HT-29 (cell line): ENCODE measurements around the gene COX7A2L. TPM values are rescaled to one million over a fixed set of nuclear protein-coding genes. Genes with fewer than 3 reads are reported as not detected.
"Not testable (repeated sequence)": the region's sequence is repeated elsewhere in the genome, so short reads cannot be mapped to it uniquely, and the experiment has no call there.

Experiments
- DNase-seq: peaks from one replicate; pipeline ENCODE4 v3.0.0-alpha.2; 2015; ENCODE audit warnings: low spot score
- total RNA-seq: library from RNA; depleted of rRNA; stranded (reverse); fragments of >200 nt; shearing (Covaris generic); gene quantifications from 2 replicates; pipeline ENCODE4 v1.2.3, GENCODE V29; 2014; rRNA removed

The COX7A2L gene, protein sequence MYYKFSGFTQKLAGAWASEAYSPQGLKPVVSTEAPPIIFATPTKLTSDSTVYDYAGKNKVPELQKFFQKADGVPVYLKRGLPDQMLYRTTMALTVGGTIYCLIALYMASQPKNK
- 89.7 and 93.1 TPM in 2 replicates for total RNA-seq

GRCh38 chr2:42360890-42361727 lies at the start of gene COX7A2L:
Gene COX7A2L (minus strand): TSS chr2:42361217. CDS start chr2:42361161, 56 bp downstream.
- peak; percentile 97 for DNase-seq

DNA sequence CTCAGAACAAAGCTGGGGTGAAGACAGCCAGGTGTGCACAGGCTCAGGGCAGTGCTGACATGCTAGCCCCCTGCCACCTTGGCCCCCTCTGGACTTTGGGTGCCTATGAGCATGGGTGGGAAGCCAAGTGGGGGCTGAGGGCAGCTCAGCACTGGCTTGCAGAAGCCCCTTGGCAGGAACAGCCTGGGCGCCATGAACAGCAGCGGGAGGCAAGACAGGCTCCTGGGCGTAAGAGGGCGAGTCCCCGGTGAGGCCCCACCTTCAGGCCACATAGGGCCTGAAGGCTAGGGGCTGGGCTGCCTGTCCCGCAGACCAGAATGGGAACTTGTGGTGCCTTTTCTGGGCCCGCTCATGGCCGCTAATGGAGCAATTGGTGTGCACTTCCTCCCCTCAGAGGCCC lies 47.0 kb upstream of the COX7A2L start:
- no peak for DNase-seq

DNA sequence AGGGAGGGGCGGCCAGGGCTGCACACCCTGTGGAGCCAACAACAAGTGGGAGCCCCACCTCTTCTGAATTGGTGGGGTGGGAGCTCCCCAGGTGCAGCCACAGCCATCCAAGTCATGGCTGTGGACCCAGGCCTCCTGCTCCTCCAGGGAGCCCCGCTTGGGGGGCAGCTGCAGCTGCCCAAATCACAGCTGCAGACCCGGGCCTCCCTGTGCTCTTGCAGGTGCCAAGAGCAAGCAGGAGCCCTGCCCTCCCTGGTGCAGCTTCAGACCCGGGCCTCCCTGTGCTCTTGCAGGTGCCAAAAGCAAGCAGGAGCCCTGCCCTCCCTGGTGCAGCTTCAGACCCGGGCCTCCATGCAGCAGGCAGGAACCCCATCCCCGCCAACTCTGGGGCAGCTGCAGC lies 46.5 kb upstream of the COX7A2L start:
- no peak for DNase-seq

DNA sequence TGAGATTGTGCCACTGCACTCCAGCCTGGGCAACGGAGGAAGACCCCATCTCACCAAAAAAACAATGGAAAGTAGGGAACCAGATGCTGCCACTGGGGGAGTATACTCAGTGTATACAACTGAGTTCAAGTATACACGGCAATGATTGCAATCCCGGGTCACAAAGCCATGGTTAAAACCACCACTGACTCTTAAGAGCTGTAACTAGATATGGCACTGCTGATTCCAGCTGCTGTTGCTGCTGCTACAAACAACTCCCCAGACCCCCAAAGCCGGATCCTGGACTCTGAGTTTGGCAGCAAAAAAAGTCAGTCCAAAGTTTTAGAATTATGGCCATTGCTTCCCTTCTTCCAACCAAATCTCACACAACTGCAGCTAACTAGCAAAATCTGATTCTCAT lies 43.7 kb upstream of the COX7A2L start:
- DNase-seq = no peak

- DNase-seq = no peak
Measured at GRCh38 chr2:42401773-42402172, 40.8 kb upstream of the COX7A2L start.

GRCh38 chr2:42398052-42398451 lies 37.0 kb upstream of the COX7A2L start:
- DNase-seq = not testable (repeated sequence)

DNA sequence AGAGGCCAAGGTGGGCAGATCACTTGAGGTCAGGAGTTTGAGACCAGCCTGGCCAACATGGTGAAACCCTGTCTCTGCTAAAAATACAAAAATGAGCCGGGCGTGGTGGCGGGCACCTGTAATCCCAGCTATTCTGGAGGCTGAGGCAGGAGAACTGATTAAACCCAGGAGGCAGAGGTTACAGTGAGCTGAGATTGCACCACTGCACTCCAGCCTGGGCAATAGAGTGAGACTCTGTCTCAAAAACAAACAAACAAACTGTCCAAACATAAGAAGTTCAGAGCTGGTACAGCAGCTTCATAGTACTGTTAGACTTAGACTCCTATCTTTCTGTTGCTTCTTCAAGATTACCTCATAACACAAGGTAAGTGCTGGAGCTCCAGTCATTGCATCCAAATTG lies 32.3 kb upstream of the COX7A2L start:
- DNase-seq = not testable (repeated sequence)

DNA sequence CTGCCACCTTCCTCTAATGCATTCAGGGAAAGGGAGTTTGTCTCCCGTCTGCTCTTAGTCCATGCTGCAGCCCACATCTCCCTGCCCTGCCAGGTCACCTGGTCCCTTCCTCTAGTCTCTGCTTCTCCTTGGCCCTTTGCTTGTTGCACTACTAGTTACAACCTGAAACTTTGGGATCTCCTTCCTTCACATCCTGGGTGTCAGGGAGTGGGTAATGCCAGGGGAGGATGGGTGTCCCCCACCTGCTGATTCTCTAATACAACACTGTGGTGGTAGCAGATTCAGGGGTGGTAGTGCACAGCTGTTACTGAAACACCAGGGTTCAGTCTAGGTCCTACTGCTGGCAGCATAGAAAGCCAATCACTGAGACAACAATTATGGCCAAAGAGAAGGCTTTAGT lies 31.2 kb upstream of the COX7A2L start:
- DNase-seq = no peak

DNA sequence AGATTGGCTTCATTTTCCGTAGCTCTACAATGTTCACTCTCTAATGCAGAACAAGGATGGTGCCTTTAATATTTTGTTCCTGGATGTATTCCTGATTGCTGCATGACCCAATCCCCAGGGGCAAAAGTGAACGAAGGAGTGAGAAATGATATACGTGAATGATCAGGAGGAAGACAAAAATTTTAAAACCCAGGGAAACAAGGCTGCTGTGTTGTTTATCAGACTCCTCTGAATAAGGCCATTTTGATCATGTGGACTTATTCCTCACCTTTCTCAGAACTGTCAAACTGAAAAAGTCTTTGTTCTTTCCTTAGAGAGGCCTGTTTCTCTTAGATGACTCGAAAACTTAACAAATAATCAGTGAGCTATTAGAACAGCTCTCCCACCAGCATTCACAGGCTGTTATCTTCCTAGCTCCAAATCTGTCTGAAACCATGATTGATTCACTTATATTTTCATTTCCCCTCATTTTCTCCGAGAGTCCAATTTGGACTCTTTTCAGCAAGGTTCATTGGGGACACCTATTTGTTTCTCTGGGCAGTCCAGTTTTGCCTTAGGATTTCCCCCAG lies 29.5 kb upstream of the COX7A2L start:
- no peak for DNase-seq

DNA sequence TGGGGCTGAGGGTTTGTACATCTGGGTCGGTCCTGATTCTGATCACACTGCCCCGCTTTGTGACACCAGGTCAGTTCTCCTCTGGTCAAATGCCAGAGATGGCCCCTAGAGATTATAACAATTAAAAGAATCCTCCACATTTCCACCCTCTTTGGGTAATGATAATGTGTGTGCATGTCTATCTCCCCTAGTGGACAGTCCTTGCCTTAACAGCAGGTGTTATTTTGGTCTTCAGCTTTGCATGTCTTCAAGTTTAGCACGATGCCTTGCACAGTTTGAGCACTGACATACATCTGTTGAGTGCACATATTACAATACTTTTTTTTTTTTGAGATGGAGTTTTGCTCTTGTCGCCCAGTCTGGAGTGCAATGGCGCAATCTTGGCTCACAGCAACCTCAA lies 25.7 kb upstream of the COX7A2L start:
- peak; percentile 9 for DNase-seq

DNA sequence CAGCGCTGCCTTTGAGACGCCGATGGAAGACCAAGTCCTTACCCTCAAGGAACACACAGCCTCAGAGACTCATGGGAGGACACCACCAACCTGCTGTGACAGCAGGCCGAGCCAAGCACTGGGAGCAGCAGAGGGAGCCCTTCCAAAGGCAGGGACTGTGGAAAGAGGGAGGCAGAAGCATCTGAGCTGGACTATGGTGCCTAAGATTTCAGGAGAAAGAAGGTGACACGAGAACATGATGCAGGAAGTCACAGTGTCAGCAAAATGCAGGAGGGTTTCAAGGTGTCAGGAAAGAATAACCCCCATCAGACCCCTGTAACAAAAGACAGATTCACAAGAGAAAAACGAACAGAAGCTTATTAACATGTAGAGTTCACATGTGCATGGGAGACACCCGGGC lies 24.2 kb upstream of the COX7A2L start:
- peak; percentile 45 for DNase-seq

DNA sequence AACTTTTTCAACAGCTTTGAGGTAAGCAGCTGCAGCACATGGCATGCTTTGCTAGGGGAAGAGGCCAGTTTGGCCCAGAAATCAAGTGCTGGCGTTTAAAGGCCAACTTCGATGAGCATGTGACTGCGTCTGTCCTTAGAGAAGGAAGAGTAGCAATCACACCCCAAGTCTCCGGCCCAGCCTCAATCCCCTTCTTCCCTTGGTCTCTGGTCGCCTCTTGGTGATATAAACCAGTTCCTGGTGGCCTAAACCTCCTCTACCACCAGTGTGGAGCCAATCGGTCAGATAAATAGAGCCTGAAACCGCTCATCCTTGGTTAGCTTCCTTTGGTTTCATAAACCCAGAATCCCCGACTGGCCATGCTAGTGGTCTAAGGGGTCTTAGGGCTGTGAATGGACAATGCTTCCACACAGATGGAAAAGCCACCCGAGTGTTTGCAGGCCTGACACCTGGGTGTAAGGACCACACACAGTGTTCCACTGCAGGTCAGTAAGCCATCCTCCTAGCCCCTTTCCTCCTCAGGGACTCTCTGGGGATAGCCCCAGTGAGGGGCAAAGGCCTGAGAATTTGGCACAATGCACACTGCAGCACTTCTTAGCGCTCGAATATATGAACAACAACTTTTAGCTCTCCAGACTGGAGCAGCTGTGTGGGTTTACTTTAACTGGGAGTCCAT lies 23.0 kb upstream of the COX7A2L start:
- DNase-seq = no peak

DNA sequence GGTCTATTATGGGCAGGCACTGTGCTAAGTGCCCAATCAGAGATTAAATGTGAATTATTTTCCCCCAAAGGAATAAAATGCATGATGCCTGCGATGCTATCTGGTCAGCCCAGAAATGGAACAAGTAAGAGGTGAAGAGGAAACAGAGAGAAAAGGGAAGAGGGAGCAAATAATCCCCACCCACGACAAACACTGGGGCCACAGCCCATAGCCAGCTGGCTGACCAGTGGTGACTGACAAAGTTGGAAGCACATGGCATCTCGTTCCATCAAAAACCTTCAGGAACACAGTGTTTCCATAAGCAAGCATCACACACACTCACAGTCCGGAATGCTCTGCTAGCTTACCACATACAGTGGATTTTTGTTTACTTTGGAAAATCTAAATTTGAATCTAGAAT lies 21.1 kb upstream of the COX7A2L start:
- no peak for DNase-seq

GRCh38 chr2:42380026-42380425 lies 19.0 kb upstream of the COX7A2L start:
- DNase-seq = not testable (repeated sequence)

GRCh38 chr2:42378415-42378814 lies 17.4 kb upstream of the COX7A2L start:
- no peak for DNase-seq

GRCh38 chr2:42376758-42377157 lies 15.7 kb upstream of the COX7A2L start:
- DNase-seq = no peak

DNA sequence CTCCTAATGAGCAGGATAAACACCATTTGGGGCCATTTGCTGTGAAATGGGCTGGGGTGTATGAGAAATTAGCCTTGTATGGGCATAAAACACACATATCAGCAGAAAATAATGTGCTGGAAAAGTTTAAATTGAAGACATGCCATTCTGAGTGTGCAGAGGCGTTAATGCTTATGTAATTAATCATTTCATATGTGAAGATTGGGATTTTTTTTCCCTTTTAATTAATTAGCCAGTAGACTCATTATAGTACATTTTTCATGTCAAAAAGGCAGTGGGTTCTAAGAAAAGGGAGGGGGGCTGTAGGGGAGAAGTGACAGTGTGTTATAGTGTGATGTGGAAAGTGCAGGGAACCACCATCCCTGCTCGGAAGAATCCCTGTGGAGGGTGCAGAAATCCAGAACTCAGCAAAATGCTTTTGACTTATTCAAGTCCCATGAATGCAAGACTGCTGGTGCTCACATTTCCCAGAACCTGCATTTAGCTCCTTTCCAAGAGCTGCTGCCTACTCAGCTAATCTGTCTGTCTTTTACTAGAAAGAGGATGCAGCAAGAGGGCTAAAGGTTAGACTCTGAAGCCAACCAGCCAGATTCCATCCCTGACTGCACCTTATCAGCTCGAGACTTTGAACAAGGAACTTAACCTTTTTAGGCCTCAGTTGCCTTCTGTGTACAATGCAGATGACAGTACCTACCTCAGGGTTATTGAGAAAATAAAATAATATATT lies 11.6 kb upstream of the COX7A2L start:
- no peak for DNase-seq

GRCh38 chr2:42371611-42372473 lies 10.8 kb upstream of the COX7A2L start:
- no peak for DNase-seq

- no peak for DNase-seq
Measured at GRCh38 chr2:42369532-42370229, 8.7 kb upstream of the COX7A2L start.
